ENCODE data around the gene ZNF827.

GRCh38 chr4:145760961-145761929 is 177.4 kb downstream of the ZNF827 start:
- TF ChIP-seq, protein P1, sequence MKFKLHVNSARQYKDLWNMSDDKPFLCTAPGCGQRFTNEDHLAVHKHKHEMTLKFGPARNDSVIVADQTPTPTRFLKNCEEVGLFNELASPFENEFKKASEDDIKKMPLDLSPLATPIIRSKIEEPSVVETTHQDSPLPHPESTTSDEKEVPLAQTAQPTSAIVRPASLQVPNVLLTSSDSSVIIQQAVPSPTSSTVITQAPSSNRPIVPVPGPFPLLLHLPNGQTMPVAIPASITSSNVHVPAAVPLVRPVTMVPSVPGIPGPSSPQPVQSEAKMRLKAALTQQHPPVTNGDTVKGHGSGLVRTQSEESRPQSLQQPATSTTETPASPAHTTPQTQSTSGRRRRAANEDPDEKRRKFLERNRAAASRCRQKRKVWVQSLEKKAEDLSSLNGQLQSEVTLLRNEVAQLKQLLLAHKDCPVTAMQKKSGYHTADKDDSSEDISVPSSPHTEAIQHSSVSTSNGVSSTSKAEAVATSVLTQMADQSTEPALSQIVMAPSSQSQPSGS (CRISPR knock-in tag; IDR thresholded peaks at IDR 0.05) = no peak
- TF ChIP-seq MAX (CRISPR knock-in tag; IDR thresholded peaks at IDR 0.05) (no peak), SMAD3 (CRISPR knock-in tag; conservative IDR thresholded peaks at IDR 0.05) (no peak), PTBP1 (IDR thresholded peaks at IDR 0.05; ENCODE audit: low read depth, low read length) (no peak), SIX5 (IDR thresholded peaks at IDR 0.05; ENCODE audit: borderline replicate concordance in 1 of 2, insufficient read depth in 1 of 2, low read depth in 1 of 2, low read length in 2 of 2) (no peak), POLR2A (conservative IDR thresholded peaks at IDR 0.05) (no peak), NKRF (IDR thresholded peaks at IDR 0.05; ENCODE audit: borderline replicate concordance) (no peak)
- TF ChIP-seq, protein P2, sequence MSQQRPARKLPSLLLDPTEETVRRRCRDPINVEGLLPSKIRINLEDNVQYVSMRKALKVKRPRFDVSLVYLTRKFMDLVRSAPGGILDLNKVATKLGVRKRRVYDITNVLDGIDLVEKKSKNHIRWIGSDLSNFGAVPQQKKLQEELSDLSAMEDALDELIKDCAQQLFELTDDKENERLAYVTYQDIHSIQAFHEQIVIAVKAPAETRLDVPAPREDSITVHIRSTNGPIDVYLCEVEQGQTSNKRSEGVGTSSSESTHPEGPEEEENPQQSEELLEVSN (IDR thresholded peaks at IDR 0.05; ENCODE audit: borderline replicate concordance in 1 of 2, extremely low read depth in 1 of 2, insufficient read depth in 1 of 2, insufficient read length in 1 of 2, low read depth in 1 of 2, low read length in 1 of 2, poor library complexity in 1 of 2, severe bottlenecking in 1 of 2) = no peak

Measured in K562 (cell line).